Neural cell (in vitro differentiated cells): ENCODE results near the gene UBE2N. TPM values are rescaled to one million over a fixed set of nuclear protein-coding genes. Genes with fewer than 3 reads are reported as not detected.
"Not testable (repeated sequence)": the region's sequence is repeated elsewhere in the genome, so short reads cannot be mapped to it uniquely, and the experiment has no call there.

ENCODE experiments used
- H2AFZ ChIP-seq: fragments of 200-600, 300-800 bp; sonication (generic), shearing (Covaris generic); 2 replicates; pipeline ENCODE4 v1.6.0; 2014; ENCODE audit warnings: low read depth, mild to moderate bottlenecking, antibody characterized with exemption, low read length, moderate library complexity
- H3F3A ChIP-seq: fragments of 200-600 bp; shearing (Covaris generic); 2 replicates; pipeline ENCODE4 v1.6.1; 2016; ENCODE audit warnings: mild to moderate bottlenecking, moderate library complexity, mixed read lengths, antibody characterized with exemption, low read length; ENCODE audit not compliant: insufficient read depth, poor library complexity, severe bottlenecking
- H3K27ac ChIP-seq: fragments of 200-600, 300-800 bp; sonication (generic), shearing (Covaris generic); 2 replicates; pipeline ENCODE4 v1.5.1; 2014; ENCODE audit warnings: mild to moderate bottlenecking, low read length, moderate library complexity
- H3K27me3 ChIP-seq: fragments of 300-800, 200-600 bp; sonication (generic), shearing (Covaris generic); 2 replicates; pipeline ENCODE4 v1.6.0; 2014; ENCODE audit warnings: mild to moderate bottlenecking, low read depth, low read length, moderate library complexity; ENCODE audit not compliant: insufficient read depth
- H3K36me3 ChIP-seq: fragments of 300-800, 200-600 bp; sonication (generic), shearing (Covaris generic); 2 replicates; pipeline ENCODE4 v1.5.1; 2014; ENCODE audit warnings: mild to moderate bottlenecking, antibody characterized with exemption, low read length, moderate library complexity; ENCODE audit not compliant: insufficient read depth
- H3K4me2 ChIP-seq: fragments of 300-800, 200-600 bp; sonication (generic), shearing (Covaris generic); 2 replicates; pipeline ENCODE4 v1.6.0; 2014; ENCODE audit warnings: mild to moderate bottlenecking, low read length
- H3K4me3 ChIP-seq: fragments of 300-800, 200-600 bp; sonication (generic), shearing (Covaris generic); 2 replicates; pipeline ENCODE4 v1.5.1; 2014; ENCODE audit warnings: mild to moderate bottlenecking, low read length, moderate library complexity
- H3K79me2 ChIP-seq: fragments of 200-600 bp; shearing (Covaris generic); replicated peaks from 2 replicates; pipeline ENCODE4 v1.6.0; 2014; ENCODE audit warnings: mild to moderate bottlenecking, low read length, moderate library complexity; ENCODE audit not compliant: insufficient read depth
- H3K9ac ChIP-seq: fragments of 300-800, 200-600 bp; sonication (generic), shearing (Covaris generic); 2 replicates; pipeline ENCODE4 v1.6.1; 2016; ENCODE audit warnings: mild to moderate bottlenecking, low read length, mixed read lengths
- H3K9me2 ChIP-seq: fragments of 200-600 bp; shearing (Covaris generic); 2 replicates; pipeline ENCODE4 v1.6.1; 2016; ENCODE audit warnings: mild to moderate bottlenecking, low read length, mixed read lengths; ENCODE audit not compliant: insufficient read depth
- H3K9me3 ChIP-seq: fragments of 200-600, 300-800 bp; sonication (generic), shearing (Covaris generic); 2 replicates; pipeline ENCODE4 v1.6.1; 2016; ENCODE audit warnings: mild to moderate bottlenecking, mixed run types, low read length, moderate library complexity, mixed read lengths
- H4K20me1 ChIP-seq: fragments of 200-600 bp; shearing (Covaris generic); 2 replicates; pipeline ENCODE4 v1.6.1; 2016; ENCODE audit warnings: mild to moderate bottlenecking, mixed run types; ENCODE audit not compliant: insufficient read depth
- CTCF ChIP-seq: fragments of 450-650 bp; IDR thresholded peaks from 2 replicates; pipeline ENCODE4 v1.5.1; 2014; ENCODE audit warnings: antibody characterized with exemption, mild to moderate bottlenecking, moderate library complexity; ENCODE audit not compliant: poor library complexity, severe bottlenecking
- EP300 ChIP-seq: fragments of 450-650 bp; conservative IDR thresholded peaks from 2 replicates; pipeline ENCODE4 v1.6.1; 2014; ENCODE audit warnings: antibody characterized with exemption, mild to moderate bottlenecking, moderate library complexity; ENCODE audit not compliant: poor library complexity, severe bottlenecking
- EZH2 ChIP-seq: fragments of 200-600, 300-800 bp; shearing (Covaris generic), sonication (generic); IDR thresholded peaks from 2 replicates; pipeline ENCODE4 v1.6.1; 2014; ENCODE audit warnings: antibody characterized with exemption, low read length, borderline replicate concordance, mild to moderate bottlenecking; ENCODE audit not compliant: insufficient read depth, poor library complexity, severe bottlenecking
- MXI1 ChIP-seq: fragments of 450-650 bp; conservative IDR thresholded peaks from 2 replicates; pipeline ENCODE4 v1.6.1; 2014; ENCODE audit warnings: antibody characterized with exemption, mild to moderate bottlenecking; ENCODE audit not compliant: poor library complexity, severe bottlenecking
- POLR2AphosphoS5 ChIP-seq: IDR thresholded peaks from 2 replicates; pipeline ENCODE4 v1.6.1; 2012
- RAD21 ChIP-seq: fragments of 450-650 bp; conservative IDR thresholded peaks from 2 replicates; pipeline ENCODE4 v1.6.1; 2014; ENCODE audit warnings: antibody characterized with exemption, mild to moderate bottlenecking, moderate library complexity
- REST ChIP-seq: IDR thresholded peaks from 2 replicates; pipeline ENCODE4 v1.6.1; 2012; ENCODE audit warnings: borderline replicate concordance
- SMC3 ChIP-seq: fragments of 450-650 bp; conservative IDR thresholded peaks from 2 replicates; pipeline ENCODE4 v1.6.1; 2014; ENCODE audit warnings: antibody characterized with exemption, mild to moderate bottlenecking, moderate library complexity; ENCODE audit not compliant: poor library complexity
- TAF1 ChIP-seq: IDR thresholded peaks from 2 replicates; pipeline ENCODE4 v1.6.1; 2012; ENCODE audit warnings: low read depth
- polyA plus RNA-seq: library from polyadenylated mRNA; depleted of rRNA; stranded (reverse); fragments of >200 nt; gene quantifications from 2 replicates; pipeline ENCODE4 v1.2.3, GENCODE V29; 2014

Gene UBE2N
- polyA plus RNA-seq, 1 donor from 2014 or later, result 172 TPM

GRCh38 chr12:93387780-93388179 lies 54.0 kb downstream of the UBE2N start:
- peaks cover 71% of the 10 kb centered on the region for H3K79me2 ChIP-seq
- no peak overlapping the region for H2AFZ ChIP-seq
- H3F3A ChIP-seq, result no peaks in the 10 kb centered on the region
- no peaks in the 10 kb centered on the region for H3K9me2 ChIP-seq
- no peak overlapping the region for H3K27ac ChIP-seq
- TF ChIP-seq POLR2AphosphoS5 (no peak), EZH2 (no peak), TAF1 (no peak), CTCF (no peak), RAD21 (no peak), SMC3 (no peak), MXI1 (no peak), EP300 (no peak), REST (no peak)
- no peak overlapping the region for H3K4me2 ChIP-seq
- no peaks in the 10 kb centered on the region for H3K9me3 ChIP-seq
- H3K4me3 ChIP-seq, result no peak overlapping the region
- H4K20me1 ChIP-seq, result no peaks in the 10 kb centered on the region
- no peaks in the 10 kb centered on the region for H3K36me3 ChIP-seq
- no peak overlapping the region for H3K9ac ChIP-seq
- H3K27me3 ChIP-seq, result no peaks in the 10 kb centered on the region

- H2AFZ ChIP-seq, H3K4me2 ChIP-seq, H3K9me2 ChIP-seq, H3F3A ChIP-seq, H3K9ac ChIP-seq, H3K4me3 ChIP-seq, H3K27ac ChIP-seq, H4K20me1 ChIP-seq, H3K27me3 ChIP-seq, H3K36me3 ChIP-seq, H3K9me3 ChIP-seq: not testable (repeated sequence)
- H3K79me2 ChIP-seq, result peaks cover 78% of the 10 kb centered on the region
Observed at GRCh38 chr12:93381976-93382437, 59.7 kb downstream of the UBE2N start.
